GM13976 (cell line): ENCODE measurements around the gene OST4.

Experiments used
- DNase-seq: peaks from one replicate; pipeline ENCODE4 v3.0.0; 2012; ENCODE audit warnings: low spot score
- CTCF ChIP-seq: IDR thresholded peaks from 2 replicates; pipeline ENCODE4 v1.5.1; 2012; ENCODE audit warnings: borderline replicate concordance, mild to moderate bottlenecking; ENCODE audit not compliant: insufficient read depth; ENCODE audit errors: extremely low read depth, missing control alignments, control extremely low read depth
- in situ Hi-C: fragments of 300-500 bp; cut with MboI; formaldehyde crosslinking; loops from one replicate; pipeline ENCODE4 v1.12.0; 2022; ENCODE audit warnings: low sequenced_read_pairs, mixed read lengths, inconsistent platforms; ENCODE audit not compliant: unreplicated experiment

OST4 gene

GRCh38 chr2:27065128-27065527 is 6.3 kb downstream of the OST4 start:
- DNase-seq = no peak
- in situ Hi-C loops = no loop called here
- no peak for TF ChIP-seq CTCF

GRCh38 chr2:27060323-27060722 is 11.1 kb downstream of the OST4 start:
- no peak for TF ChIP-seq CTCF
- in situ Hi-C loops = no loop called here
- DNase-seq = no peak

GRCh38 chr2:27059141-27059820 is 12.2 kb downstream of the OST4 start:
- DNase-seq = no peak
- in situ Hi-C loops = no loop called here
- no peak for TF ChIP-seq CTCF

- no peak for DNase-seq
- TF ChIP-seq CTCF = no peak
- in situ Hi-C loops = no loop called here
Measured at GRCh38 chr2:27058210-27058609, 13.2 kb downstream of the OST4 start.

GRCh38 chr2:27057184-27057583 is 14.3 kb downstream of the OST4 start:
- TF ChIP-seq CTCF = no peak

GRCh38 chr2:27054721-27055120 is 16.7 kb downstream of the OST4 start:
- DNase-seq = no peak
- in situ Hi-C loops = no loop called here
- no peak for TF ChIP-seq CTCF

More at GRCh38 chr2:27057184-27057583, 14.3 kb downstream of the OST4 start:
- no peak for DNase-seq
- in situ Hi-C loops = no loop called here
